Muscle of back (tissue), 11 donors: ENCODE results near the gene OTP. TPM values are rescaled to one million over a fixed set of nuclear protein-coding genes. Genes with fewer than 3 reads are reported as not detected.

Source experiments
- DNase-seq, 3 donors: peaks; one replicate each; pipeline versions ENCODE4 v3.0.0 to v3.0.0-alpha.2; 2013
- polyA plus RNA-seq, 10 donors: library from polyadenylated mRNA; unstranded; fragments of 120-200 nt; gene quantifications; one replicate each; pipeline ENCODE4 v1.2.1, GENCODE V29; 2013; ENCODE audit not compliant: insufficient read length in 10 of 10

OTP gene
- polyA plus RNA-seq, 10 donors = not detected

DNA sequence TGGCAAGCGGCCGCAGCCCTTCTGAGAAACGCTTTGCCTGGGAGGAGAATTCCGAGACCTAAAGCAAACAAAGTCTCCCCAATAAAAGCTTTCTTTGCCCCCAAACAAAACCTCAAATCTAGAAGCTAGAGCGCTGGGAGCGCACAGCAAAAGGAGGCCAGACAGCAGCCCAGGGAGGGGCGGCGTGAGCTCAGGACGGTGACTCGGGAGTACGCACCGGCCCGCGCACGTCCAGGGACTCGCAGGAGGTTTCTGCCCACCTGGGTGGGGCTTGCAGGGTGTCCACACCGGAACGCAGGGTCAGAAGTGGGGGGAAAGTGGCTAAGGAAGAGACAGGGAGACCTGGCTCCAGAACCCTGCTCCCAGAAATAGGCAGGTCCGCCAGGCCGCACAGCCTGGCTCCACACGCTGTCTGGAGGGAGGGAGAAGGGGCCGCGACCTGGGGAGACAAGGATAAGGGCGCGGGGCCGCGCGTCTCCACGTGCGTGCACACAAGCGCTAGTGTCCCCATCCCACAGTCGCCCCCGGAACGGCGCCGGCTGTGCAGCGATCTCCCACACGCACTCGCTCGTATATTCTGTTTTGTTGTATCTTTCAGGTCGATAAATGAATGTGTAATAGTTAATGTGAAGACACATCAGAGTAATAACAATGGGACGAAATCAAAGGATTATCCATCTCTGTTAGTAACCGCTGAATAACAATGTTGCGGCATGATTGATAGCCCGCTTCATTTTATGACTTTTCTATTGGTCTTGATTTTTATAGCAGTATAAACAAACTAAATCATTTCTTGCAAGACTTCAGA, 2.3 kb upstream of the OTP start:
- no peak for DNase-seq

DNA sequence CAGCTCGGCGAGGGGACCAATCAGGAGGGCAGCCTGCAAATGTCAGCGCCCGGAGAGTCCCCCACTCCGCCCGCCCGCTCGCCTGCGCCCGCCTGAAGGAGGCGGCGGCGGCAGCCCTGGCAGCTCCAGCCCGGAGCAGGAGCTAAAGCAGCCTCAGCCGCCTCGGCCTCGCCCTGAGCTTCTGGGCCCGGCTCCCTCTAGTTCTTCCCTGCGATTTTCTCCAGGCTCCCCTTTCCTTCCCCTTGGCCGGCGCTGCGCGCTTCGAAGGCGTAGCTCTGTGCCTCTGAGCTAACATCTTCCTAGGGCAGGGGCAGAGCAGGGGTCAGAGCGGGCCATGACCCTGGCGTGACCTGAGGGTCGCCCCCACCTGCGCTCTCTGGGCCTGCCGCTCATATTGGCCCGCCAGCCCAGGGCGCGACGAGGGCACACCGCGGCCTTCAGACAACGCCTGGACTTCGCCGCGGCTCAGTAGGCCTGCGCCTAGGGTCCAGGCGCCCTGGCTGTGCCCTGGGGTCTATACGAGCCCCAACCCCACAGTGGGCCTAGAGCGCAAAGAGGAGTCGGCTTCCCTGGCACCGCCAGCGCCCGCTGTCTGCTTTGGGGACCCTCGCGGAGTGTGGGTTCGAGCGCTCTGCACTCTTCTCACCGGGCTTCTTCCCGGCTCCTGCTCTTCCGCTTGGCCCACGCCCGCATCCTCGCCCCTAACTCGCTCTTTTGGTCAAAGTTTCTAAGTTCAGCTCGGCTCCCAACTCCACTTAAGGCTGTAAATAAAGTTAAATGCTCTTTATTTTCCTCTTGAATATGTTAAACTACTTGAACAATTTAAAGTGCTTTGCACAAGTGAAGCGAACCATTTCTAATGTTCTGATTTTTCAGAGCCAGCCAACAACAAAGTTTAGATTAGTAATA, 504 bp upstream of the OTP start:
- DNase-seq = peak in 1 of 3 donors; percentile 61

DNA sequence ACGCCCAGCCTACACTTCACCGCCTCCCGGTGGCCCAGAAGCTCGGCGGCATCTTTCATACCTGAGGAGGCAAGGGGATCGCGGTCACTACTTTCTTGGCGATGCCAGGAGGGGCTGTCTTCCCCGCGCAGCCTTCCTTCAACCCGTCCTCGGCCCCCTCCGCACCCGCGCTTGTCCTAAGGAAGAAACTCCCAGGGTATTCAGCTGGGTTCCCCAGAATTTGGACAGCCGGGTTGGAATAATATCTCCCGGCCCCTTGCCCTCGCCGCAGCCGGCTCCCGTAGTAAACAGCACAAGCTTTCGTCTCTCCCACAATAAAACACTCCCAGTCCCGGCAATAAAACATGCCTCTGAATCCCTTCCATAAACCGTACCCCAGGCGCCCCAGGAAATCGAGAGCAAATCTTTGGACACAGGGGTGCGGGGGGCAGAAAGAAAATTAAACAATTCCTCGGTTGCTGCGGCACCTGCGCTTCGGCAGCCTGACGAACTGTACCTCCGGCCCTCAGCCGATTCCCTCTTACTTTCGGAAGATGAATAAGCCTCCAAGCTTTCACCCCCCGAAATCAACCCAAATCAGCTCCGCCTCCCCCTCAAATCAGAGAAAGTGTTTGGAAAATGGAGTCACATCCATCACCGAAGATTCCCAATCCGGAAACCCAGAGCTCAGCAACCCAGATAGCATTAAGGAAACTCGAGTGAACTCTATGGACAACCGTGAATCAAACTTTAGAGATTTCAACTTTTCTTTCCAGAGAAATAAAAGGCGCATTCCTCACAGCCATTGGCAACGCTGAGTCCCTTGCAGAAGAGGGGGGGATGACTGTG, 1.1 kb downstream of the OTP start:
- peak in 1 of 3 donors; percentile 55 for DNase-seq

DNA sequence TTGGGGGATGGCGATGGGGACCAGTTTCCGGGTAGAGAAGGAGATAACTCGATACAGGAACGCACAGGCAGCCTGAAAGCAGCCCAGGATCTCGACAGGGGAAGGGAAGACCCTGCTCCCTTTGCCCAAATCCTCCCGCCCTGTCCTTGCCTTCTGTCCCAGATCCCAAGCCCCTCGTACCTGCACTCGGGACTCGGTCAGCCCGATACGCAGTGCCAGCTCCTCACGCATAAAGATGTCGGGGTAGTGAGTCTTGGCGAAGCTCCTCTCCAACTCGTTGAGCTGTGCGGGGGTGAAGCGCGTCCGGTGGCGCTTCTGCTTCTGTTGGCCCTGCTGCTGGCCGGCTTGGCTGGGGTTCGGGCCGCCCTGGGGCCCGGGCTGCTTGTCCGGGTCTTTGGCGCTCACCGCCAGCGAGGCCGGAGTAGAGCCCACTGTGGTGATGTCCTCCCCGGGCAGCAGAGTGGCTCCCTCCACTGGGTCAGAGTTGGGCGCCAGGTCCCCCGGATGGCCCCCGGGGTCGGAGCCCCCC, 1.8 kb downstream of the OTP start:
- DNase-seq = peak in 1 of 3 donors; percentile 30

DNA sequence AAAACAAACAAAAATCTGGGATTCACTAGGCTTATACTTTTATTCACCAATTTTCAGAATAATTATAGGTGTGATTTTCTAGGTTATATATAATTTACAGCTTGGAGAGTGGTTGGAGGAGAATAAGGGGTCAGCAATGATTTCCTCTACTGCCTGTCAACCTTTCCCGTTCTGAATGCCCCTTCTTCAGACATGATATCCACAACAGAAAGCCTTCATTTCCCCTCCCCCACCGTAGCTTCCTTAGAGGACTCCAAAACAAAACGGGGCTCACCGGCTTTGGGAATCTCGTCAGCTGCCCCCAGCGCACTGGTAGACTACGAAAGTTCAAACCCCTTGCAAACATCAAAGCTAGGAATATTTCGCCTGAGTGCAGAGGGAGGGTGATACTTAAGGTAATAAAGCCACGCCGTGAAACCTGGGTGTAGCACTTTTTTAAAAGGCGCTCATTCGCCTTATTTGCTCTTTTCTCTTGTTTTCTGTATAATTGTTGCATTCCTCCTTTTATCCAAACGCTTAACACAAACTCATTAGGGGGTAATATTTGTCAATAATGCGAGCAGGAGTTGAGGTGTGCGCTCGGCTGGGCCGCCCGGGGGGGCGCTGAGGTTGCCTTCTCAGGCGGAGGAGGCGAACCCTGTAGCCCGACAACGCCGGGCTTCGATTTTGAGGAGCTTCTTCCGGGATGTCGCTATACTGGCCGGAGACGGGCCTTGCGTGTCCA, 2.4 kb downstream of the OTP start:
- DNase-seq = peak in 1 of 3 donors; percentile 32

DNA sequence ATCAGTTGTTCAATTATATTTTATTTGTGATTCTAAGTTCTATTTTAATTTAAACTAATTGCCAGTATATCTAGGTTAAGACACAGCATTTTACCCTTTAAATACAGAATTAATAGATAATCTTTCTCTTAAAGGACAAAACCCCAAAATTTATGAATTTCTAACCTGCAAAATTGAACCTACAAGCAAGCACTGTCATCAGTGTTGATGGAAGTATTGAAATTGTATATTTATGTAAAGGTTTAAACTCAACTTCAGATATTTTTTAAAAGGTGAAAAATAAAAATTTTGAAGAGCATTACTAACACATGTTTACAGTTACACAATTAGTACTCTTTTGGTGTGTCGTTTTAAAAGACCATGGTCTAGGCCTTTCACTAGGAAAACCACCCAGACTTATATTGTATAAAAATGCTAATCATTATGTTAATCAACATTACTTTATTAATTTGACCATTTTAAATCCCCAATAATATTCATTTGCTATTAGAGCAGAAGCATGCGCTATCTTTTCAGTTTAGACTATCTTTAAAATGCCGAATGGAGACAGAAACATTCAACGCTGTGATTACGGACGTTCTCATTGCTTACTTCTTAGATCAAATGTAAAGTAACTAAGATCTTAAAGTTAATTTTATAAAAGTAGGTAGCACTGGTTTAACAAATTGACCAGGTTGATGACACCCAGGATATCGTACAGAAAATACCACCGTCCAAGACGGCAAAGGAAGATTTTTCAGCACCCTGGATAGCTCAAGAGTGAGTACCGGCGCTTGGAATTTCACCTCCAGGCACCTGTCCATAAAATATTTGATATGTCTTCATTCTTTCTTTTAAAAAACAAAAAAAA, 3.2 kb downstream of the OTP start:
- peak in 1 of 3 donors; percentile 33 for DNase-seq

DNA sequence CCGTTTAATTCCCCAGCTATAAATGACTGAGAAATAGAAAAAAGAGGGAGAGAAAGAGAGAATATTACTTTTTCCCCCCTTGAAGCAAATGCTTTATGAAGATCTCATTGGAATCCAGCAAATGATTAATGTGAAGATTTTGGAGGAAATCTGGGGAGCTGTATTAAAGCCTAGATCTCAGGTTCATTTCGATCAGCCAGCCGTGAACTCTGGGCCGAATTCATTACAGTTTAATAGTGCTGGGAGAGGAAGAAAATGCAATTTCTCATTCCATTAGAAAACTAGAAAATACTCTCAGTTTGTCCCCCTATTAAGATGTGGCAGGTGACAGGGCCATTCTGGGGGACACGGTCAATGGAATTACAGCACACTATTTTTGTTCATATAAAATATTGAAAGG, 4.8 kb downstream of the OTP start:
- DNase-seq = no peak

DNA sequence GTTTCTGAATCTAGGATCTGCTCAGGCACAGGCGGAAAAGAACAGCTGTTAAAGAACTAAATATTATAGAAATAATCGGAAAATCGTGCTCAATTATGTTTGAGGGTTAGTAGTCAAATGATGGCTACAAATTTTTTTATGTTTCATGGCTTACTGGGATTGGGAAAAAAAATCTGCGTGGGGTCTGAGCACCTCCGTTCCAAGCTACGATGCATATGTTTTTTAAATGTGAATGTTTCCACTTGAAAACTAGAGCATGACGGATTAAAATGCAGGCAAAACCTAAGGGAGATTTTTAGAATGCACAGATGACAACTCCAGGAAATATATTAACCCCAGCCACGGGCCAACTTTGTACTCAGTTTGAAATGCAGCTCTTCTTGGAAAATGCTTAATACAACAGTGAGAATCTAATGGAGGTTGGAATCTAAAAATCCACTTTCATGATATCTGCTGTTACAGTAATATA, 5.3 kb downstream of the OTP start:
- peak in 1 of 3 donors; percentile 56 for DNase-seq

DNA sequence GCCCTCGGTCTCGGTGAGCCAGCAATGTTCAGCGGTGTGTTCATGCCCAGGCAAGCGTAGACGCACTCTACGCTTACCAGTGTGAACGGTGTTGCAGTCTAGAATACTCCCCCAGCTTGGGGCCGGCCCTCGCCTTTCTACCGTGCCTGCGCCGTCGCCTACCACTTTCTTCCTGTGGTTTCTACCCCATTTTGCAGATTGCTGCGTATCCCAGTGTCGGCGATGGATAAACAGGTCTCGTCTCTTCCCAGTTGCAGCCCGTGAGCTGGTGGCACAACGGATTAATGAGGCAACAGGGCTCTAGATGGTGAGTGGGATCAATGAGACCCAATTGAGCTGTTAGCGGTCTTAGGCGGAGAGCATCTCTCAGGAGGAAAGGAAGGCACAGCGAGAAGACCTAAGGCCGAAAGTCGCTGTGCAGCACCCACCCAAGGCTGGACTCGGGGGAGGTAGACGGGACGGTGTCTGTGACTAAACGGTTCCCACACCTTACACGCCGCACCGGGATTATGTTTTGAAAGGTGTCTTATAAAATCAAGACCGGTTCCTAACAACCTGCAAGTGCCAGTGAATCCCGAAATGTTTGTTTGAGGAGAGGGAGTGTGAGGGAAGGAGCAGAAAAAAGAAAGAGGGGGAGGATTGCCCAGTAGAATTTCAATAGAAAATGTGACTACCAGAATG, 5.8 kb downstream of the OTP start:
- peak in 1 of 3 donors; percentile 48 for DNase-seq

DNA sequence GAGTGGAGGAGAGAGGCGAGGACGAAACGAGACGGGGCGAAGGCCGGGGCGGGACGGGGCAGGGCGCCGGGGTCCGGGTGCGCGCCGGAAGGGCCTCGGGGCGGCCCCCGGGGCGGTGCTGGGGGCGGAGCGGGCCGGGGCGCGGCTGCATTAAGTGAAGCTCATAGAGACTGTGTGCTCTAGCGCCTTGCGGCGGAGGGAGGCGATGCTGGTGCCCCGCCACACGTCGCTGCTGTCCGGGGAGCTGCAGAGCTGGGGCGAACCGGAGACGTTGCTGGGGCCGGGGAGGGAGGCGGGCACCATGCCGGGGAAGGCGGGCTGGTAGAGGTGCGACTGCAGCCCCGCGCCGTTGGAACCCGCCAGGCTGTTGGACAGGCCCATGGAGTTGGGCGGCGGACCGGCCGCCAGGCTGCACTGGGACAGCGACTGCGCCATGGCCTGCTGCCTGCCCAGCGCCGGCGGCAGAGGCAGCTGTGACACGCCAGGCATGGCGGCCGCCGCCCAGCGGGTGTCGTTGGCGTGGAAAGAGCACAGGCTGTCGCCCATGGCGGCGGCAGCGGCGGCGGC, 8.3 kb downstream of the OTP start:
- peak in 1 of 3 donors; percentile 73 for DNase-seq

DNA sequence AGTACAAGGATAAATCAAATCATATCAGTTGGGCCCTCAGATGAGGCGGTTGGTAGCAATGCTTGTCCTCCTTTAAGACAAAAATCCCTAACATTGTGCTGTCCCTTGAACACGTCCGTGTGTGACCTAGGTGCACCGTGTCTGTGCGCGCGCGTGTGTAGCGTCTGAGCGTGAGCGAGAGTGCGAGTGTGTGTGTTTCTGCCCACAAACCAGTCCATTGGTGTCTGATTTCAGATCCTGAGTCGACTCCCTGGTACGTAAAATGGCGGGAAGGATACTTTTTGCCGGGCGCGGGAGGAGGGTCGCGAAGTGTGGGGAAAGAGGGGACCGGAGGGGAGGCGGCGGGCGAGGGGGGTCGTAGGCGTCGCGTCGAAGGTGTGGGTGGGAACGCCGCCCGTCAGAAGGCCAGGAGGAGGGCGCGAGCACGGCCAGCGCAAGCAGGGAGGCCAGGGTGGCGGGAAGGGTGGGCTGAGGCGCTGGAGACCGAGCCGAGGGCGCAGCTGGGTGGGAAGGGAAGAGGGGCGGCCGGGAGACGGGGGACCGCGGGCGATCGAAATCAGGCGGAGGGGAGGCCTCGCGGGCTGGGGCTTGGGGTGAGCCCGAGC, 8.9 kb downstream of the OTP start:
- peak in 1 of 3 donors; percentile 59 for DNase-seq

DNA sequence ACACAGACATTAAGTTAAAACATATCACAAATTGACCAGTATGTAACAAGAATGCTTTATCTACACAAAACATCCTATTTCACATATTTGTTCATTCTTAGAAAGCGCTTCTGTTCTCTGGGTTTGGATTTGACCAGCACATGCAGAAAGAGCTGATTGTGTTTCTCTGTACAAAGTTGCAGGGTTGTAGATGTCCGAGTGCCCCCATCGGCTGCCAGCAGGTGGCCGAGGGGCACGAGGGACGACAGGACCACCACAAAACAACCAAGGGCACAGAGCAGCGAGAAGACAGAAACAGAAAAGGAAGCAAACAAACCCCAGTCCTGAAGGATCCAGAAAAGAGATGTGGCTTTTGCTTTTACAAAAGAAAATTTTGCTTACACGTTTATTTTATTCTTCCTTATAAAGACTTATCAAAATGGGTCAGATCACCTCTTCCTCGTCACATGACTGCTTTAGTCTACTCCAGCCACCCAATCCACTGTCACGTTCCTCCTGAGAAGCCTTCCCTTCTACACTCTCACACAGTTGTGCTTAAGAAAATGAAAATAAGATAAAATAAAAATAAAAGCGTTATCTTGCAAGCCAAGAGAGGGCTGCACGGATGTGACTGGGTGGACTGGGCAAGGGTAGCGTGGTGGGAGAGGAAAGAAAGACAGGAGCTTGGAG, 9.5 kb downstream of the OTP start:
- DNase-seq = peak in 1 of 3 donors; percentile 54

DNA sequence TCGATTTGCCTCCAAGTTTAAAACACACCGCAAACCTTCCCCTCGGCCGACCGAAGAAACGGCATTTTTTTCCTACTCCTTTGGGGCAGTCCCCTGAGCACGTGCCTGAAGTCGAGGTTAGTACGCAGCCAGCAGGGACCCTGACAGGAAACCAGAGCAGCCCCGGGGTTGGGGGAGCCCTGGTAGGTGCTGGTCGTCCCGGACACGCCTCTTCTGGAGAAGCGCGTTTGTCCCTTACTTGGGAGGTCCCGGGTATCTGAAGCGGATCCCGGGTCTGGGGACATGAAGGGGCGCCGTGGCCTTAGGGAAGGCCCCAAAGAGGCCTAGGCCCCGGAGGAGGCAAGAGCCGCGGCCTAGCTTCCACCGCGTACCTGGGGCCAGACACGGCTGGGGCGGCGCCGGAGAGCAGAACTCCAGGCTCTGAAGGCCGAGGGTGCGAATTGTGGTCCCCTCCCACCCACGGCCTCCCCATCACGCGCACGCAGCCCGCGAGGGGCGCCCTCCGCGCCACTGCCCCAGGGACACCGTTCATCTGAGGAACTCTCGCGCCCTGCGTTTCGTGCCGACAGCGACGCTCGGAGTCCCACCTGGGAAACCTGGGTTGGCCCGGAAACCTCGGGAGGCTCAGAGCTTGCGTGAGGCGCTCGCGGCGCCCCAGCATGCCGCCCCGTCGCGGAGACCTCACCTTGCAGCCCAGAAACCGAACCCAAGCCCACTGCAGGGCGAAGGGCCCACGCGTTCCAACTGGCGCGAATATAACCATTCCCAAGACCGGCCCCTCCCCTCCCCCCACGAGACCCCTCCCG, 10.4 kb downstream of the OTP start:
- peak in 1 of 3 donors; percentile 30 for DNase-seq

DNA sequence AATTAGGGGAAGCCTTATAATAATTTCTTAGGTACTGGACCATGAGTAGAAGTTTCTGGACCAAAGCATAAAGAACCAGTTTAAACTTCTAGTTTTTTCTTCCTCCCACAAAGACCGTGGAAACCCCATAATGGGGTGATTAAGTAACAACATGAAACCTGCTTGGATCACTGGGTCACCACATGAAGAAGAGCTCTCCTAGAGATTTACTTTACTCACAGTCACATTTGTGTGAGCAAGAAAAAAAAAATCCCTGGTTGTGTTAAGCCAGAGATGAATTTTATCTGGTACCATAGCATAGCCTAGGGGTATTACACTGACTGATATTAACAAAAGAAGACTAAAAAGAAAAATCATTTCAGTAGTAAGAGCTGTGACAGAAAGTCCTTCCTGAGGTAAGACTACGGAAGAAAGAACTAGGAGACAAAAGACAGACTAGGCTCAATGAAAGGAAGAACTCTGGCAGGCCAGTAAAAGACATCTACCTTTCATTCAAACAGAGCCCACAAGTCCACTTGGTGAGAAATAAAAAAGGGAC, 15.2 kb downstream of the OTP start:
- DNase-seq = no peak

DNA sequence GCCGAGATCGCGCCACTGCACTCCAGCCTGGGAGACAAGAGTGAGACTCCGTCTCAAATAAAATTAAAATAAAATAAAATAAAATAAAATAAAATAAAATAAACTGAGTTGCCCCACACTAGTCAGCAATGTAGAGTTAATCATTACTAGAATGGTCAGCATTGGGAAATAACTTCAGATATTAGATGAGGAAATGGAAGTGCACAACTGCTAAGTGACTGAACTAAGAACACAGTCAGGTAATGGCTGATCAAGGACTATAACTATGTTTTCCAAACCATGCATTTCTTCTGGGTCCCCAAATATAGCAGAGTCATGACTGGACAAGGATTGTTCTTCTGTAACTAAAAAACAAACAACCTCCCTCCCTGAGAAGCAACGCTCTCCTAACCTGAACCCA, 17.1 kb downstream of the OTP start:
- no peak for DNase-seq

DNA sequence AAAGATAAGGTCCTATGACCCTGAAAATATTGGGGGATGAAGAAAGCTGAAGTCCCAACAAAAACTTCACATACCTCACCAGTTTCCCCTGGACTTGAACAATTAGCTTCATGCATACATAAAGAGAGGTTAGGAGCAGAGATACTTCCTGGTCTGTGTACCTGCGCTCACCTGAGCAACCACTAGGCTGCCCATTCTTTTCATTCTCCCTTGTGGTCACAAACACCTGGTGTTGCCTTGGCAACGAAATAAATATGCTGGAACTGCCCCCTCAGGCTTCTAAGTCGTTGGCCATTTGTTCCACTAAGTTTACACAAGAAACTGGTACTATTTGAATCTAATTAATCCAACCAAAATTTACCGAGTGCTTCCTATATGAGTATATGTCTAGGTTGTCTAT, 18.1 kb downstream of the OTP start:
- DNase-seq = no peak

DNA sequence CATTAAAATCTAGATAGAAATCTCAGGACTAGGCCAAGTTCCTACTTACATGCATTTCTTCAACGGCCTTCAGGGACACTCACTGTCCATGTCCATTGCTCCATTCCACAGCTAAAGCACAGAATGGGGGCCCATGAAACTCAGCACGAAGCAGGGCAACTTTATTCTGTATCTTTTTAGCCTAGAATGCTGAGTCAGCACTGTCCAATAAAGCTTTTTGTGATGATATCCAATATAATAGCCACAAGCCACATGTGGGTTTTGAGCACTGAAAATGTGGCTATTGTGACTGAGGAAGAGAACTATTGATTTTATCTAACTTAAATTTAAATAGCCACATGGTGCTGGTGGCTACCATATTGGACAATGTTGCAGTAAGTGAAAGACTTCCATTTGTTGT, 21.6 kb downstream of the OTP start:
- no peak for DNase-seq
